GM12865 (cell line): ENCODE data around the gene PCDHGA4.
A peak's percentile ranks its signal among the peaks of the same experiment; 100 is the strongest.
"Not testable (repeated sequence)": the region's sequence is repeated elsewhere in the genome, so short reads cannot be mapped to it uniquely, and the experiment has no call there.

Experiments
- DNase-seq: peaks from one replicate; pipeline ENCODE4 v3.0.0; 2010; ENCODE audit warnings: low read depth
- H3K4me3 ChIP-seq: 2 replicates; pipeline ENCODE4 v1.5.1; 2011; ENCODE audit warnings: mild to moderate bottlenecking, low read depth, low read length, control low read depth
- TF ChIP-seq, protein P1 (sequence below): IDR thresholded peaks from 2 replicates; pipeline ENCODE4 v1.5.1; 2011; ENCODE audit warnings: low read length, control low read depth, low read depth, inconsistent platforms; ENCODE audit not compliant: insufficient read depth; ENCODE audit errors: missing control alignments

The PCDHGA4 gene

DNA sequence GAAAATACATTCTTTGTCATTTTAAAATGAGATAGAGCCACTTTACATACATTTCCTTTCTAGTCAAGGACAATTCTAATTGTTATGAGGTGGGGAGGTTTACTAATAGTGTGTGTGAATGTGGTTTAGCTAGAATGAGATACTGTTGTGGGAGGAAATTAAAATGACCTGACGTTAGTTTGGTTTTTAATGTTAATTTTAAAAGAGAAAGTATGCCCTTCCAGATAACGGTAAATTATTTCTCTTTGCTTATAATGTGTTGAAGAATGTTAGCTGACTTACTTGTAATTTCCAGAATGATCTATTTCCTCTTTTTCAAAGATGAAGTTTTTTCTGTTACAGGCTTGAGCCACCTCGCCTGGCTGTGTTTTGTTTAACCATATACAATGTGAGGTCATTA, 32.6 kb upstream of the PCDHGA4 start:
- TF ChIP-seq, protein P1, sequence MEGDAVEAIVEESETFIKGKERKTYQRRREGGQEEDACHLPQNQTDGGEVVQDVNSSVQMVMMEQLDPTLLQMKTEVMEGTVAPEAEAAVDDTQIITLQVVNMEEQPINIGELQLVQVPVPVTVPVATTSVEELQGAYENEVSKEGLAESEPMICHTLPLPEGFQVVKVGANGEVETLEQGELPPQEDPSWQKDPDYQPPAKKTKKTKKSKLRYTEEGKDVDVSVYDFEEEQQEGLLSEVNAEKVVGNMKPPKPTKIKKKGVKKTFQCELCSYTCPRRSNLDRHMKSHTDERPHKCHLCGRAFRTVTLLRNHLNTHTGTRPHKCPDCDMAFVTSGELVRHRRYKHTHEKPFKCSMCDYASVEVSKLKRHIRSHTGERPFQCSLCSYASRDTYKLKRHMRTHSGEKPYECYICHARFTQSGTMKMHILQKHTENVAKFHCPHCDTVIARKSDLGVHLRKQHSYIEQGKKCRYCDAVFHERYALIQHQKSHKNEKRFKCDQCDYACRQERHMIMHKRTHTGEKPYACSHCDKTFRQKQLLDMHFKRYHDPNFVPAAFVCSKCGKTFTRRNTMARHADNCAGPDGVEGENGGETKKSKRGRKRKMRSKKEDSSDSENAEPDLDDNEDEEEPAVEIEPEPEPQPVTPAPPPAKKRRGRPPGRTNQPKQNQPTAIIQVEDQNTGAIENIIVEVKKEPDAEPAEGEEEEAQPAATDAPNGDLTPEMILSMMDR = no peak
- H3K4me3 ChIP-seq = no peak overlapping the region
- DNase-seq = no peak

DNA sequence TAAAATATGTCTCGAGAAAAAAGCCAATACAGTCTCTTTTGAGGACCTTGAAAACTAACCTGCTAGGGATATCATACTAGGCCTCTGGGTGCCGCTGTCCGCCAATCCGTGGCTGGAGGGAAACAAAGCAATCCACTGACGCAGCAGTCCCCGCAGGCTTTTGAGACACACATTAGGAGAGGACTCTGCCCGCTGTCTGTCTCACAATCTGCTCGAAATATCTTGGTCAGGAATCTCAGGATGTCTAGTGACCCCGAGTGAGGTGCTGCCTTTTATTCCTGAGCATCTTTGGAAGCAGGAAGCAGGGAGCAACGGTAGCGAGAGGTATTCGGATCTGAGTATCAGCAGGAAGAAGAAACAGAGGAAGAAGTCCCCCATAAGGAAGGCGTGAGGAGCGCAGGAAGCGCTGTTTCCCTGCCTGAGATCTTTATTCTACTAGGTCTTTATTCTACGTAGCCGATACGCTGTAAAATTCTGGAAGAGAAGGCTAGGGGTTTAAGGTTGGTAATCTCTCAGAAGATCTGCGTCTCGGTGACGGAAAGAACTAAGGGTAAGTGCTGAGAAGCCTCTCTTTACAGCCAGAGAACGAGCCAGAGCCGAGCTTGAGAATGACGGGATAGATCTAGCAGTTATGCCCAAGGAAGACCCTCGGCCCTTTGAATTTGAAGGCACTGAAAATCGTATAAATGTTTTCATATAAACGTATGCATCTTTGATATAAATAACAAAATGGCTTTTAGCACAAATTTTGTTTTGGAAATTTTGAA, 28.6 kb upstream of the PCDHGA4 start:
- TF ChIP-seq, protein P1 = peak; percentile 57
- DNase-seq = peak; percentile 79
- H3K4me3 ChIP-seq = peak overlapping the region; percentile 68

DNA sequence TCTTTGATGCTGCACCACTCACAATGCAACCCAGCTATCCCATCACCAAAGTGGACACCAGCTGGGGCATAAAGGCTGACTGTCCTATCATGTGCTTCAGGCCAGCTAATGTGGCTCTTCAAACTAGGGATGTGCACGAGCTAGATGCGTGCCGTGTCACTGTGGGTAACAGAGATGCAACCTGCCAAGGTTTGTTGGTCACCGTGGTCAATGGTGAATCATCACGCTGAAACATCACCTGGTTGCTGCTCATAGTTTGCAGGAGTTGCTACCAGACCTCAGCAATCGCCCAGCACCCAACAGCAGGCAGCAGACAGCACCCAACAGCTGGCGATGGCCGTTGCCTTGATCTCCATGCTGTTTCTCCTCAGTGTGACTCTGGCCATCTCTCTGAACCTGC, 26.6 kb upstream of the PCDHGA4 start:
- no peak for DNase-seq
- H3K4me3 ChIP-seq = no peak overlapping the region
- TF ChIP-seq, protein P1 = no peak

DNA sequence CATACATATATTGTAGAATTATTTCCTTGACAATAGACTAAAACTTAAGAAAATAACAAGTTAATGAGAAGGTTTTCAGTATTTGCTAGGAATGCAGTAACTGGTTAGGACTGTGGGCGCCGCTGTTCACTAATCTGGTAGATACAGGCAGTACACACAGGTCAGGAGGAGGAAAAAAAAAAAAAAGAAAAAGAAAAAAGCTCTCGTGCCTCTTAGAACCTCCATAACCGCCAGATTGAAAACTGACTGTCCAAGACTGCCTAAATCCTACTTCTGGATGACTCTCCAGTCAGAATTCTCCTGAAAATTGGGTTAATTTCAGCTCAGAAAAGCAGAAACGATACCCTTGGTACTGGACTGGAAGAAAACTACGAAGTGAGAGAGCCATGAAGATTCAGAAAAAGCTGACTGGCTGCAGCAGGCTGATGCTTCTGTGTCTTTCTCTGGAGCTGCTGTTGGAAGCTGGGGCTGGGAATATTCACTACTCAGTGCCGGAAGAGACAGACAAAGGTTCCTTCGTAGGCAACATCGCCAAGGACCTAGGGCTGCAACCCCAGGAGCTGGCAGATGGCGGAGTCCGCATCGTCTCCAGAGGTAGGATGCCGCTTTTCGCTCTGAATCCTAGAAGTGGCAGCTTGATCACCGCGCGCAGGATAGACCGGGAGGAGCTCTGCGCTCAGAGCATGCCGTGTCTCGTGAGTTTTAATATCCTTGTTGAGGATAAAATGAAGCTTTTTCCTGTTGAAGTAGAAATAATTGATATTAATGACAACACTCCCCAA, 24.3 kb upstream of the PCDHGA4 start, which contains the start of gene PCDHGA1:
TSS of gene PCDHGA1 (plus strand) at position 216 of the 782 bp plus-strand sequence.
- TF ChIP-seq, protein P1 = peak; percentile 55
- H3K4me3 ChIP-seq = peak within 1 kb of the TSS; percentile 38

DNA sequence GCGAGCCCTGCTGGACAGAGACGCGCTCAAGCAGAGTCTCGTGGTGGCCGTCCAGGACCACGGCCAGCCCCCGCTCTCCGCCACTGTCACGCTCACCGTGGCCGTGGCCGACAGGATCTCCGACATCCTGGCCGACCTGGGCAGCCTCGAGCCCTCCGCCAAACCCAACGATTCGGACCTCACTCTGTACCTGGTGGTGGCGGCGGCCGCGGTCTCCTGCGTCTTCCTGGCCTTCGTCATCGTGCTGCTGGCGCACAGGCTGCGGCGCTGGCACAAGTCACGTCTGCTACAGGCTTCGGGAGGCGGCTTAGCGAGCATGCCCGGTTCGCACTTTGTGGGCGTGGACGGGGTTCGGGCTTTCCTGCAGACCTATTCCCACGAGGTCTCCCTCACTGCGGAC, 22.2 kb upstream of the PCDHGA4 start:
- not testable (repeated sequence) for DNase-seq, H3K4me3 ChIP-seq

More for the DNA sequence above, 24.3 kb upstream of the PCDHGA4 start, which contains the start of gene PCDHGA1:
- peak; percentile 69 for DNase-seq

DNA sequence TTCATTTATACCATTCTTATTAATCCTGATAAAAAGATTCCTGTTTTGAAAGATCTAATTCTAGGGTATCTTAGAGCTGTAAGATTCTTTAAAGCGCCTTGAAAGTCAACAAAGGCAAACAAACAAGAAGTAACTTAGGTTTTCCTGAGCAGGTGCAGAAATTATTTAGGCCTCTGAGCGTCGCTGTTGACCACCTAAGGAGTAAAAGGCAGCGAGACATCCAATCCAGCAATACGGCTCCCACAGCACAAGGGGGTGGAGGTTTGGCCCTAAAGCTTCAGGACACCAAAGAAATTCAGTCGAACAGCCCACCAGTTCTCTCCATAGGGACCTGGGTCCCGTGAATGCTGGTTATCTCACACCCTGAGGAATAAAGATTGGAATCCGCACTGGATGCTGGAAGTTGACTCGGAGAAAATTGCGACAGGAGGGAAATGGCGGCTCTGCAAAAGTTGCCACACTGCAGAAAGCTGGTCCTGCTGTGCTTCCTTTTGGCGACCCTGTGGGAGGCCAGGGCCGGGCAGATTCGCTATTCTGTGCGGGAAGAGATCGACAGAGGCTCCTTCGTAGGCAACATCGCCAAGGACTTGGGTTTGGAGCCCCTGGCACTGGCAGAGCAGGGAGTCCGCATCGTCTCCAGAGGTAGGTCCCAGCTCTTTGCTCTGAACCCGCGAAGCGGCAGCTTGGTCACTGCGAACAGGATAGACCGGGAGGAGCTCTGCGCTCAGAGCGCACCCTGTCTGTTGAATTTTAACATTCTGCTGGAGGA, 16.1 kb upstream of the PCDHGA4 start, which contains the start of gene PCDHGA2:
TSS of gene PCDHGA2 (plus strand) at position 223 of the 769 bp plus-strand sequence.
- TF ChIP-seq, protein P1 = peak; percentile 23
- DNase-seq = peak; percentile 53
- no peak within 1 kb of the TSS for H3K4me3 ChIP-seq

DNA sequence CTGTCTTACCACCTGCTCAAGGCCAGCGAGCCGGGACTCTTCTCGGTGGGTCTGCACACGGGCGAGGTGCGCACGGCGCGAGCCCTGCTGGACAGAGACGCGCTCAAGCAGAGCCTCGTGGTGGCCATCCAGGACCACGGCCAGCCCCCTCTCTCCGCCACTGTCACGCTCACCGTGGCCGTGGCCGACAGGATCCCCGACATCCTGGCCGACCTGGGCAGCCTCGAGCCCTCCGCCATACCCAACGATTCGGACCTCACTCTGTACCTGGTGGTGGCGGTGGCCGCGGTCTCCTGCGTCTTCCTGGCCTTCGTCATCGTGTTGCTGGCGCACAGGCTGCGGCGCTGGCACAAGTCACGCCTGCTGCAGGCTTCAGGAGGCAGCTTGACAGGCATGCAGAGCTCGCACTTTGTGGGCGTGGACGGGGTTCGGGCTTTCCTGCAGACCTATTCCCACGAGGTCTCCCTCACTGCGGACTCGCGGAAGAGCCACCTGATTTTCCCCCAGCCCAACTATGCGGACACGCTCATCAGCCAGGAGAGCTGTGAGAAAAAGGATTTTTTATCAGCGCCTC, 14.0 kb upstream of the PCDHGA4 start:
- DNase-seq, H3K4me3 ChIP-seq: not testable (repeated sequence)
